Activated naive CD4-positive, alpha-beta T cell treated with anti-CD3 and anti-CD28 coated beads, Interleukin-2, amount 50 U/mL, for 24 hours (primary cell): Measurements from ENCODE around the gene UST.
"Not testable (repeated sequence)": the region's sequence is repeated elsewhere in the genome, so short reads cannot be mapped to it uniquely, and the experiment has no call there.

Source experiments
- H3K27ac Mint-ChIP-seq: one replicate; pipeline ENCODE4 v1.8.0; 2021; ENCODE audit warnings: mild to moderate bottlenecking, mixed read lengths
- H3K27me3 Mint-ChIP-seq: one replicate; pipeline ENCODE4 v1.8.0; 2021; ENCODE audit warnings: mixed read lengths
- H3K36me3 Mint-ChIP-seq: one replicate; pipeline ENCODE4 v1.8.0; 2021; ENCODE audit warnings: mixed read lengths
- H3K4me1 Mint-ChIP-seq: one replicate; pipeline ENCODE4 v1.8.0; 2021; ENCODE audit warnings: mixed read lengths
- H3K4me3 Mint-ChIP-seq: one replicate; pipeline ENCODE4 v1.8.0; 2021; ENCODE audit warnings: mild to moderate bottlenecking, mixed read lengths
- H3K9me3 Mint-ChIP-seq: one replicate; pipeline ENCODE4 v1.8.0; 2021; ENCODE audit warnings: mixed read lengths

Gene UST

GRCh38 chr6:148956163-148956562 lies 209.3 kb downstream of the UST start:
- H3K4me1 Mint-ChIP-seq, H3K4me3 Mint-ChIP-seq, H3K27ac Mint-ChIP-seq, H3K9me3 Mint-ChIP-seq, H3K36me3 Mint-ChIP-seq, H3K27me3 Mint-ChIP-seq: not testable (repeated sequence)

GRCh38 chr6:148957752-148958151 lies 210.9 kb downstream of the UST start:
- Mint-ChIP-seq H3K4me1 (no peaks in the 10 kb centered on the region), H3K9me3 (no peaks in the 10 kb centered on the region), H3K4me3 (no peak overlapping the region), H3K27me3 (peaks cover 2% of the 10 kb centered on the region), H3K36me3 (no peaks in the 10 kb centered on the region), H3K27ac (no peak overlapping the region)

- H3K4me1 Mint-ChIP-seq = no peaks in the 10 kb centered on the region
- H3K27ac Mint-ChIP-seq = no peak overlapping the region
Measured at GRCh38 chr6:148959008-148959407, 212.2 kb downstream of the UST start.

GRCh38 chr6:148959501-148959900 lies 212.7 kb downstream of the UST start:
- Mint-ChIP-seq H3K27ac (no peak overlapping the region), H3K4me1 (no peaks in the 10 kb centered on the region), H3K36me3 (no peaks in the 10 kb centered on the region), H3K4me3 (no peak overlapping the region), H3K27me3 (peaks cover 2% of the 10 kb centered on the region), H3K9me3 (no peaks in the 10 kb centered on the region)

More at GRCh38 chr6:148959008-148959407, 212.2 kb downstream of the UST start:
- Mint-ChIP-seq H3K9me3 (no peaks in the 10 kb centered on the region), H3K4me3 (no peak overlapping the region), H3K27me3 (peaks cover 2% of the 10 kb centered on the region), H3K36me3 (no peaks in the 10 kb centered on the region)

- Mint-ChIP-seq H3K36me3 (no peaks in the 10 kb centered on the region), H3K27me3 (peaks cover 2% of the 10 kb centered on the region), H3K9me3 (no peaks in the 10 kb centered on the region), H3K4me3 (no peak overlapping the region), H3K27ac (no peak overlapping the region), H3K4me1 (no peaks in the 10 kb centered on the region)
Measured at GRCh38 chr6:148962854-148963515, 216.2 kb downstream of the UST start.

- Mint-ChIP-seq H3K36me3 (no peaks in the 10 kb centered on the region), H3K4me3 (no peak overlapping the region), H3K4me1 (no peaks in the 10 kb centered on the region), H3K27me3 (peaks cover 2% of the 10 kb centered on the region), H3K9me3 (no peaks in the 10 kb centered on the region), H3K27ac (no peak overlapping the region)
Measured at GRCh38 chr6:148963738-148964137, 216.9 kb downstream of the UST start.

- no peak overlapping the region for H3K27ac Mint-ChIP-seq
- H3K36me3 Mint-ChIP-seq = no peaks in the 10 kb centered on the region
- no peak overlapping the region for H3K4me3 Mint-ChIP-seq
- peaks cover 2% of the 10 kb centered on the region for H3K27me3 Mint-ChIP-seq
- H3K4me1 Mint-ChIP-seq = no peaks in the 10 kb centered on the region
- no peaks in the 10 kb centered on the region for H3K9me3 Mint-ChIP-seq
Measured at GRCh38 chr6:148964467-148964866, 217.6 kb downstream of the UST start.

- Mint-ChIP-seq H3K27me3 (peaks cover 2% of the 10 kb centered on the region), H3K9me3 (no peaks in the 10 kb centered on the region), H3K4me1 (no peaks in the 10 kb centered on the region), H3K36me3 (no peaks in the 10 kb centered on the region), H3K4me3 (no peak overlapping the region), H3K27ac (no peak overlapping the region)
Measured at GRCh38 chr6:148965287-148965686, 218.5 kb downstream of the UST start.

- Mint-ChIP-seq H3K4me3 (no peak overlapping the region), H3K27me3 (peaks cover 13% of the 10 kb centered on the region), H3K36me3 (no peaks in the 10 kb centered on the region), H3K9me3 (no peaks in the 10 kb centered on the region), H3K27ac (no peak overlapping the region), H3K4me1 (peaks cover 3% of the 10 kb centered on the region)
Measured at GRCh38 chr6:148967011-148967520, 220.2 kb downstream of the UST start.

GRCh38 chr6:148967541-148967956 lies 220.7 kb downstream of the UST start:
- Mint-ChIP-seq H3K36me3 (no peaks in the 10 kb centered on the region), H3K27me3 (peaks cover 15% of the 10 kb centered on the region), H3K9me3 (no peaks in the 10 kb centered on the region), H3K4me3 (no peak overlapping the region), H3K4me1 (peaks cover 5% of the 10 kb centered on the region), H3K27ac (no peak overlapping the region)

- Mint-ChIP-seq H3K9me3 (no peaks in the 10 kb centered on the region), H3K4me1 (peaks cover 5% of the 10 kb centered on the region), H3K4me3 (no peak overlapping the region), H3K27ac (no peak overlapping the region), H3K36me3 (no peaks in the 10 kb centered on the region), H3K27me3 (peaks cover 20% of the 10 kb centered on the region)
Measured at GRCh38 chr6:148968771-148969602, 222.2 kb downstream of the UST start.

GRCh38 chr6:148969603-148970061 lies 222.8 kb downstream of the UST start:
- Mint-ChIP-seq H3K27me3 (peaks cover 21% of the 10 kb centered on the region), H3K4me3 (no peak overlapping the region), H3K36me3 (no peaks in the 10 kb centered on the region), H3K4me1 (peaks cover 5% of the 10 kb centered on the region), H3K27ac (no peak overlapping the region), H3K9me3 (no peaks in the 10 kb centered on the region)

GRCh38 chr6:148971031-148971927 lies 224.4 kb downstream of the UST start:
- H3K9me3 Mint-ChIP-seq = no peaks in the 10 kb centered on the region
- no peak overlapping the region for H3K4me3 Mint-ChIP-seq
- H3K27me3 Mint-ChIP-seq = peaks cover 26% of the 10 kb centered on the region
- H3K4me1 Mint-ChIP-seq = peaks cover 5% of the 10 kb centered on the region
- no peak overlapping the region for H3K27ac Mint-ChIP-seq
- no peaks in the 10 kb centered on the region for H3K36me3 Mint-ChIP-seq

GRCh38 chr6:148972481-148972880 lies 225.7 kb downstream of the UST start:
- H3K4me1 Mint-ChIP-seq = peaks cover 5% of the 10 kb centered on the region
- H3K27ac Mint-ChIP-seq = no peak overlapping the region
- peaks cover 26% of the 10 kb centered on the region for H3K27me3 Mint-ChIP-seq
- no peaks in the 10 kb centered on the region for H3K36me3 Mint-ChIP-seq
- no peaks in the 10 kb centered on the region for H3K9me3 Mint-ChIP-seq
- H3K4me3 Mint-ChIP-seq = no peak overlapping the region

GRCh38 chr6:148973538-148974208 lies 226.8 kb downstream of the UST start:
- no peak overlapping the region for H3K27ac Mint-ChIP-seq
- no peaks in the 10 kb centered on the region for H3K9me3 Mint-ChIP-seq
- H3K27me3 Mint-ChIP-seq = peaks cover 27% of the 10 kb centered on the region
- no peak overlapping the region for H3K4me3 Mint-ChIP-seq
- H3K36me3 Mint-ChIP-seq = no peaks in the 10 kb centered on the region
- peaks cover 5% of the 10 kb centered on the region for H3K4me1 Mint-ChIP-seq
